ENCODE measurements around the gene SPATA12. TPM values are rescaled to one million over a fixed set of nuclear protein-coding genes. Genes with fewer than 3 reads are reported as not detected.

SPATA12 gene
- total and polyA plus RNA-seq, 7 donors = 0.26 TPM; not detected in 6

DNA sequence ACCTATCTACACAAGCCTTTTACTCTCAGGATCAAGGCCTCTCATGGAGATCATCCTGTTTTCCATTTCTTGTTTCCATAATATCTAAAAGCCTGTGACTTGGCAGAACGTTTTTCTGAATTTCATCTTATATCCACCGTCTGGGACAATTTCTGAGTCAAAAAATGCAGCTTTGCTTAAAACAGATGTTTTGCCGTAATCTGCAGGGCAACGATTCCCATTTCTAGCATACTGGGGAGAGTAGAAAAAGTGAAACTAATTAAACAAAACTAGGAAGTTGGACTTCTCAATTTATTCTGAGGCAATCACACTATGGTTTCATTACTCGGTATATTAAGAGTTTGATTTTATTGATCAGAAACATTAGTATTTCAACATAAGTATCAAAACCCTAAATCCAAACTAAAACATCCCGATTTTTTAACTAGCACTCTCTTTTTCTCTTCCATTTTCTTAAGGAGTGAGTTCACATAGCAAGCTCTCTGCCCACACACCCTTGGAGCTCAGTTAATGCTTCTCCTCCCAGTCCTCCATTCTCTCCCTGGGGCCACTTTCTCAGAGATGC, 33.6 kb downstream of the SPATA12 start:
- Histone ChIP-seq H3K9me3 (no peaks in the 10 kb centered on the region), H3K4me1 (peaks cover 0 to 18% (median 14%) of the 10 kb centered on the region in 4 donors), H3K4me3 (no peak overlapping the region), H3K36me3 (peaks cover 0 to 27% (median 3%) of the 10 kb centered on the region in 4 donors), H3K27ac (peak overlapping the region in 2 of 4 donors; percentile 24 to 50), H3K27me3 (no peaks in the 10 kb centered on the region)
- intact Hi-C loops (cut with DNase I) = loop anchor here (10.0 kb wide), 1 partner anchor 389 kb away; no protein-coding TSS in a partner anchor
- 71 to 73% methylated on average over 6 of the region's 6 CpGs for WGBS, 2 donors
- no peak for TF ChIP-seq EP300 (IDR thresholded peaks at IDR 0.05)
- no peak for TF ChIP-seq POLR2A (IDR thresholded peaks at IDR 0.05)
- TF ChIP-seq POLR2AphosphoS5 (IDR thresholded peaks at IDR 0.05) = no peak
- TF ChIP-seq CTCF (IDR thresholded peaks at IDR 0.05) = no peak
- no peak for DNase-seq

DNA sequence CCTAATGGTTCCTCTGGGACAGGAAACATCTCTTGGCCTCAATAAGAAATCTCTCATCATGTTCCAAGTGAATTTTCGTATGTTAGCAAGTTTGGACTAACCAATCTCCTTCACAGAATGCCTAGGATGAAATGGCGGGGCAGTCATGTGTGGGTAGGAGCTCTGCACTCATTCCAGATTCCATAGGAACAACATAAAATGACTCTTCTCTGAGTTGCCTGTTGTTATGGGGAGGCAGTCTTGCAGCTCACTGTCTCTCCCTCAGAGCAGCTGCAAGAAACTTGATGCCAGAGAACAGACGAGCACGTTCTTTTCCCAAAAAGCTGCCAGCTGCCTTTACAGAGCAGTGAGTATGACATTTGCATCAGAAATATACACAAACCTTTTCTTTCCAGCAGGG, 34.1 kb downstream of the SPATA12 start:
- Histone ChIP-seq H3K4me3 (no peak overlapping the region), H3K4me1 (peaks cover 0 to 18% (median 14%) of the 10 kb centered on the region in 4 donors), H3K27me3 (no peaks in the 10 kb centered on the region), H3K9me3 (no peaks in the 10 kb centered on the region), H3K27ac (peak overlapping the region in 2 of 4 donors; percentile 24 to 50), H3K36me3 (peaks cover 0 to 27% (median 3%) of the 10 kb centered on the region in 4 donors)
- TF ChIP-seq CTCF (IDR thresholded peaks at IDR 0.05) = no peak
- no peak for TF ChIP-seq POLR2AphosphoS5 (IDR thresholded peaks at IDR 0.05)
- TF ChIP-seq EP300 (IDR thresholded peaks at IDR 0.05) = no peak
- TF ChIP-seq POLR2A (IDR thresholded peaks at IDR 0.05) = no peak
- intact Hi-C loops (cut with DNase I) = loop anchor here (10.0 kb wide), 1 partner anchor 390 kb away; no protein-coding TSS in a partner anchor
- WGBS, 2 donors = 82 to 85% methylated on average over 4 of the region's 4 CpGs
- DNase-seq = no peak

DNA sequence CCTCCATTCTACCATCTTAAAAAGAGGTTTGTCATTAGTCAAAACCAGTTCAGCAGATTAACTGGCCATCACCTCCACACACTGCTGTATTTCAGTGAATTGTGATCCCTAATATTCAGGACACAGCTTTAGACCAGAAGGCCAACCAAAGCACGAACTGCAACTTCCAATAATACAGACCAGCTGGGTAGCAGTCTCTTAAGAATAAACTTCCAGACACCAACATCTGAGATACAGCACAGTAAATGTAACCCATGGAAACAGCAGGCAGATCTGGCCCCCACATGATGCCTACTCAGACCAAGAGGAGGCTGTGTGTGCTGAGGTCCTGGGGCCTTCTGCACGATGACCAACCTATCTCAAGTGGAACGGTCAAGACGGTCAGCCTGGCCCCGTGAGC, 34.9 kb downstream of the SPATA12 start:
- no peak overlapping the region for H3K27ac ChIP-seq
- intact Hi-C loops (cut with DNase I) = loop anchor here (10.0 kb wide), 1 partner anchor 391 kb away; no protein-coding TSS in a partner anchor
- no peaks in the 10 kb centered on the region for H3K27me3 ChIP-seq
- H3K4me3 ChIP-seq = no peak overlapping the region
- DNase-seq = no peak
- no peaks in the 10 kb centered on the region for H3K9me3 ChIP-seq
- H3K4me1 ChIP-seq = peaks cover 0 to 23% (median 16%) of the 10 kb centered on the region in 4 donors
- H3K36me3 ChIP-seq = peaks cover 0 to 27% (median 3%) of the 10 kb centered on the region in 4 donors
- TF ChIP-seq POLR2AphosphoS5 (IDR thresholded peaks at IDR 0.05) = no peak
- no peak for TF ChIP-seq EP300 (IDR thresholded peaks at IDR 0.05)
- TF ChIP-seq POLR2A (IDR thresholded peaks at IDR 0.05) = no peak
- TF ChIP-seq CTCF (IDR thresholded peaks at IDR 0.05) = no peak
- WGBS, 2 donors = 95 to 96% methylated on average over 5 of the region's 5 CpGs

- Histone ChIP-seq H3K4me3 (no peak overlapping the region), H3K27me3 (no peaks in the 10 kb centered on the region), H3K4me1 (peaks cover 0 to 5% (median 2%) of the 10 kb centered on the region in 4 donors), H3K9me3 (no peaks in the 10 kb centered on the region), H3K36me3 (peaks cover 0 to 34% (median 3%) of the 10 kb centered on the region in 4 donors), H3K27ac (no peak overlapping the region)
- intact Hi-C loops (cut with DNase I) = loop anchor here (10.0 kb wide), 1 partner anchor 393 kb away; no protein-coding TSS in a partner anchor
- DNase-seq = no peak
- WGBS, 2 donors = 96% methylated on average over 23 of the region's 23 CpGs
- TF ChIP-seq POLR2A (IDR thresholded peaks at IDR 0.05) = no peak
- no peak for TF ChIP-seq EP300 (IDR thresholded peaks at IDR 0.05)
- no peak for TF ChIP-seq CTCF (IDR thresholded peaks at IDR 0.05)
- no peak for TF ChIP-seq POLR2AphosphoS5 (IDR thresholded peaks at IDR 0.05)
These were observed 37.1 kb downstream of the SPATA12 start for GRCh38 chr3:57097536-57097935.

All from sigmoid colon (tissue), 7 donors.